Measurements from ENCODE around the gene BMP8A. TPM values are rescaled to one million over a fixed set of nuclear protein-coding genes. Genes with fewer than 3 reads are reported as not detected.

BMP8A gene
- total RNA-seq, 1 experiment from 2014 or later = 0.11 TPM

DNA sequence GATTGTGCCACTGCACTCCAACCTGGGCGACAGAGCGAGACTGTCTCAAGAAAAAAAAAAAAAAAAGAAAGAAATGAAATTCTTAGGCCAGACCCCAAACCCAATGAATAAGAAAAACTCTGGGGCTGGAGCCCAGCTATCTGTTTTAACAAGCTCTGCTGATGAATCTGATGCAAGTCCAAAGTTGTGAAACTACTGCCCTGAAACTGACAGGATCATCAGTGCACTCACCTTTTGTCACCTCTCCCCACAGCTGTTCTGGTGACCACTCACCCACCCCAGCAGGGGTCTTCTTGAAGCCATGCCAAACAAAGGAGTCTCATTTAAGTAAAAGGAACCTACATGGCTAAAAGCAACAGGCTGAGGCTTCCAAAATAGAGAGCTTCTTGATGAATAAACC is 76.8 kb downstream of the BMP8A start:
- CTCF ChIA-PET = no interaction called here
- Histone ChIP-seq H3K4me2 (ENCODE audit: low read length) (no peak overlapping the region), H3K9ac (ENCODE audit: low read length) (no peak overlapping the region), H3K79me2 (ENCODE audit: low read length) (peaks cover 41% of the 10 kb centered on the region), H3K4me3 (ENCODE audit: low read length) (no peak overlapping the region), H3K9me3 (ENCODE audit: low read length) (no peaks in the 10 kb centered on the region), H3K4me1 (ENCODE audit: insufficient read depth, low read length) (peaks cover 10% of the 10 kb centered on the region), H2AFZ (ENCODE audit: low read length) (no peak overlapping the region), H3K9me2 (replicated peaks; ENCODE audit: low read length) (no peaks in the 10 kb centered on the region), H3K36me3 (ENCODE audit: low read depth, low read length) (peaks cover 91% of the 10 kb centered on the region), H3K27me3 (ENCODE audit: low read length) (no peaks in the 10 kb centered on the region), H3K27ac (ENCODE audit: low read length) (no peak overlapping the region), H4K20me1 (ENCODE audit: low read length) (peaks cover 43% of the 10 kb centered on the region), H3F3A (ENCODE audit: low read length, unreplicated experiment) (no peaks in the 10 kb centered on the region)
- POLR2A ChIA-PET (ENCODE audit: unreplicated experiment) = no interaction called here
- TF ChIP-seq, protein P1, sequence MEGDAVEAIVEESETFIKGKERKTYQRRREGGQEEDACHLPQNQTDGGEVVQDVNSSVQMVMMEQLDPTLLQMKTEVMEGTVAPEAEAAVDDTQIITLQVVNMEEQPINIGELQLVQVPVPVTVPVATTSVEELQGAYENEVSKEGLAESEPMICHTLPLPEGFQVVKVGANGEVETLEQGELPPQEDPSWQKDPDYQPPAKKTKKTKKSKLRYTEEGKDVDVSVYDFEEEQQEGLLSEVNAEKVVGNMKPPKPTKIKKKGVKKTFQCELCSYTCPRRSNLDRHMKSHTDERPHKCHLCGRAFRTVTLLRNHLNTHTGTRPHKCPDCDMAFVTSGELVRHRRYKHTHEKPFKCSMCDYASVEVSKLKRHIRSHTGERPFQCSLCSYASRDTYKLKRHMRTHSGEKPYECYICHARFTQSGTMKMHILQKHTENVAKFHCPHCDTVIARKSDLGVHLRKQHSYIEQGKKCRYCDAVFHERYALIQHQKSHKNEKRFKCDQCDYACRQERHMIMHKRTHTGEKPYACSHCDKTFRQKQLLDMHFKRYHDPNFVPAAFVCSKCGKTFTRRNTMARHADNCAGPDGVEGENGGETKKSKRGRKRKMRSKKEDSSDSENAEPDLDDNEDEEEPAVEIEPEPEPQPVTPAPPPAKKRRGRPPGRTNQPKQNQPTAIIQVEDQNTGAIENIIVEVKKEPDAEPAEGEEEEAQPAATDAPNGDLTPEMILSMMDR (conservative IDR thresholded peaks at IDR 0.05; ENCODE audit: low read depth, low read length) = no peak
- no peak for TF ChIP-seq EZH2phosphoT487 (IDR thresholded peaks at IDR 0.05; ENCODE audit: borderline replicate concordance, low read length)
- no peak for TF ChIP-seq EZH2 (IDR thresholded peaks at IDR 0.05; ENCODE audit: low read length, unreplicated experiment)
- no TSS peak for BruUV-seq (replicated peaks)
- intact Hi-C loops (cut with micrococcal nuclease) = no loop called here
- ATAC-seq (no peak), DNase-seq (no peak)

DNA sequence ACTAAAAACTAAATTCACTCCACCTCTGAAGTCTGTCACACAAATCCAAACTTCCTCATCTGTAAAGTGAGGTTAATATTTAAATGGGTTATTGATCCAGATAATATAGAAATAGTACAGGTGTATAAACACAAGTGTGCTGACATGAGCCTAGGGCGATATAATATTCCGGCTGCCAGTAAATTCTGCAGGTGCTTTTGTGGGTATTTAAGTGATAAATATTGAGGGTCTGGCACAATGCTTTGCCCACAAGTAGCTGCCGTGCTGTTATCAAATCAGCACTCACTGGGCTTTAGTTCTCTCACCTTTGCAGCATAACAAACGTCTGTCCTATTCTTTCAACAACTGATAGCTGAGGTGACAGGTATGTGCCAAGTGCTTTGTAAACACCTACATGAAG is 77.6 kb downstream of the BMP8A start:
- H3K27ac ChIP-seq (ENCODE audit: low read length) = no peak overlapping the region
- H3K27me3 ChIP-seq (ENCODE audit: low read length) = no peaks in the 10 kb centered on the region
- no peak overlapping the region for H3K4me3 ChIP-seq (ENCODE audit: low read length)
- ATAC-seq = no peak
- intact Hi-C loops (cut with micrococcal nuclease) = no loop called here
- H3K36me3 ChIP-seq (ENCODE audit: low read depth, low read length) = peaks cover 88% of the 10 kb centered on the region
- no peak for DNase-seq
- H3K9me3 ChIP-seq (ENCODE audit: low read length) = no peaks in the 10 kb centered on the region
- no peaks in the 10 kb centered on the region for H3K9me2 ChIP-seq (replicated peaks; ENCODE audit: low read length)
- no TSS peak for BruUV-seq (replicated peaks)
- H4K20me1 ChIP-seq (ENCODE audit: low read length) = peaks cover 50% of the 10 kb centered on the region
- TF ChIP-seq EZH2 (IDR thresholded peaks at IDR 0.05; ENCODE audit: low read length, unreplicated experiment) = no peak
- TF ChIP-seq, protein P1 (conservative IDR thresholded peaks at IDR 0.05; ENCODE audit: low read depth, low read length) = no peak
- no peak for TF ChIP-seq EZH2phosphoT487 (IDR thresholded peaks at IDR 0.05; ENCODE audit: borderline replicate concordance, low read length)
- no peak overlapping the region for H2AFZ ChIP-seq (ENCODE audit: low read length)
- no peaks in the 10 kb centered on the region for H3F3A ChIP-seq (ENCODE audit: low read length, unreplicated experiment)
- H3K9ac ChIP-seq (ENCODE audit: low read length) = no peak overlapping the region
- ChIA-PET CTCF (no interaction called here), POLR2A (ENCODE audit: unreplicated experiment) (no interaction called here)
- peaks cover 50% of the 10 kb centered on the region for H3K79me2 ChIP-seq (ENCODE audit: low read length)
- H3K4me1 ChIP-seq (ENCODE audit: insufficient read depth, low read length) = peaks cover 18% of the 10 kb centered on the region
- H3K4me2 ChIP-seq (ENCODE audit: low read length) = no peak overlapping the region

DNA sequence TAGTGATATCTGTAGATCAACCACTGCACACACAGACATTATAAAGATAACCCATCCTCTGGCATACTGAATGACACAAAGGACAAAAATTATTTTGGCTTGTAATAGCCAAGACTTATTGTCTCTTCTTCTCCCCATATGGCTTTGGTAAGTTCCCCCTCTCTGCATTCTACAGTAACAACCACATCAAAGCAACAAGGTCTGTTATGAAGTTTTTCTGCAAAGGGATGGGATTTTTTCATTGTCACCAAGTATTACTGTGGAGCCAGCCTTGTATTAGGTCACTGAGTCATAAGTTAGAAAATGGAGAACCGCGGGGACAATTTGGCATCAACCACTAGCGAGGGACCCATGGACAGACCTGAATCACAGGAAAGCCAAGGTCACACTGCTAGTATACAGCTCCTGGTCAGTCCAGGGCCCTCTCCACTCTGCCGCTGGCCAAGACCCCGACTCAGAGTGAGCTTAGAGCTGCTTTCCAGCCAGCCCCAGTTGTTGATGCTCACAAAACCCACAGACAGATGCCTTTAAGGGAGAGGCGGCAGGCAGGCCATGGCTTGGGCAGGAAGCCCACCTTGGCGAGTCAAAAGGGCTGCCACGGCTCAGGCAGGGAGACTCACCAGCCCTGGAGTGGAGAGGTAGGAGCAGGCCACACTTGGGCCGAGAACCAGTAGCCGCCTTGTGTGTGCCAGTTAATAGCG is 79.2 kb downstream of the BMP8A start:
- ATAC-seq (no peak), DNase-seq (no peak)
- Histone ChIP-seq H3K27me3 (ENCODE audit: low read length) (no peaks in the 10 kb centered on the region), H3K79me2 (ENCODE audit: low read length) (peaks cover 66% of the 10 kb centered on the region), H3K36me3 (ENCODE audit: low read depth, low read length) (peaks cover 76% of the 10 kb centered on the region), H3K27ac (ENCODE audit: low read length) (no peak overlapping the region), H4K20me1 (ENCODE audit: low read length) (peaks cover 59% of the 10 kb centered on the region), H3F3A (ENCODE audit: low read length, unreplicated experiment) (no peaks in the 10 kb centered on the region), H3K9me2 (replicated peaks; ENCODE audit: low read length) (no peaks in the 10 kb centered on the region), H3K4me2 (ENCODE audit: low read length) (no peak overlapping the region), H3K4me1 (ENCODE audit: insufficient read depth, low read length) (peaks cover 19% of the 10 kb centered on the region), H3K9me3 (ENCODE audit: low read length) (no peaks in the 10 kb centered on the region), H2AFZ (ENCODE audit: low read length) (no peak overlapping the region), H3K4me3 (ENCODE audit: low read length) (no peak overlapping the region), H3K9ac (ENCODE audit: low read length) (no peak overlapping the region)
- no TSS peak for BruUV-seq (replicated peaks)
- ChIA-PET POLR2A (ENCODE audit: unreplicated experiment) (no interaction called here), CTCF (no interaction called here)
- TF ChIP-seq EZH2 (IDR thresholded peaks at IDR 0.05; ENCODE audit: low read length, unreplicated experiment) (no peak), EZH2phosphoT487 (IDR thresholded peaks at IDR 0.05; ENCODE audit: borderline replicate concordance, low read length) (no peak)
- TF ChIP-seq, protein P1 (conservative IDR thresholded peaks at IDR 0.05; ENCODE audit: low read depth, low read length) = no peak
- intact Hi-C loops (cut with micrococcal nuclease) = no loop called here

All from PC-3 (cell line).